ENCODE results near the gene ZNF622. TPM values are rescaled to one million over a fixed set of nuclear protein-coding genes. Genes with fewer than 3 reads are reported as not detected.
"Not testable (repeated sequence)": the region's sequence is repeated elsewhere in the genome, so short reads cannot be mapped to it uniquely, and the experiment has no call there.

The ZNF622 gene
- total RNA-seq, 2 experiments from 2014 or later: 28.6 to 29.2 TPM

- ChIA-PET CTCF (interaction anchor here (0.7 to 9.9 kb wide), 20 partner anchors 9 to 305 kb away, joined by 3 to 71 read pairs (median 4); partner anchors contain the start of gene ZNF622), POLR2A (interaction anchor here (1.9 kb wide), 1 partner anchor 9 kb away, joined by 9 read pairs; no protein-coding TSS in a partner anchor)
- Mint-ChIP-seq H3K4me1 (ENCODE audit: low read depth) (peaks cover 31% of the 10 kb centered on the region), H3K27me3 (ENCODE audit: low read depth) (no peaks in the 10 kb centered on the region), H3K36me3 (ENCODE audit: low read depth) (peaks cover 69% of the 10 kb centered on the region), H3K9me3 (ENCODE audit: insufficient read depth) (no peaks in the 10 kb centered on the region), H3K4me3 (no peak overlapping the region), H3K27ac (peak overlapping the region; percentile 51)
- ATAC-seq: no peak
- no peak for DNase-seq
Observed at GRCh38 chr5:16455668-16456067, 9.9 kb downstream of the ZNF622 start.

- Mint-ChIP-seq H3K27me3 (ENCODE audit: low read depth) (no peaks in the 10 kb centered on the region), H3K9me3 (ENCODE audit: insufficient read depth) (no peaks in the 10 kb centered on the region), H3K36me3 (ENCODE audit: low read depth) (peaks cover 72% of the 10 kb centered on the region), H3K4me1 (ENCODE audit: low read depth) (peaks cover 28% of the 10 kb centered on the region), H3K27ac (no peak overlapping the region), H3K4me3 (no peak overlapping the region)
- no peak for ATAC-seq
- POLR2A ChIA-PET: interaction anchor here (1.9 kb wide), 1 partner anchor 10 kb away, joined by 9 read pairs; no protein-coding TSS in a partner anchor
- DNase-seq: no peak
- CTCF ChIA-PET: interaction anchor here (0.7 to 9.9 kb wide), 9 partner anchors 10 to 305 kb away, joined by 3 to 71 read pairs (median 14); partner anchors contain the start of gene ZNF622
Observed at GRCh38 chr5:16454686-16455085, 10.9 kb downstream of the ZNF622 start.

- H3K4me3 Mint-ChIP-seq: no peak overlapping the region
- peaks cover 22% of the 10 kb centered on the region for H3K4me1 Mint-ChIP-seq (ENCODE audit: low read depth)
- no peak for ATAC-seq
- H3K9me3 Mint-ChIP-seq (ENCODE audit: insufficient read depth): no peaks in the 10 kb centered on the region
- DNase-seq: no peak
- ChIA-PET CTCF (interaction anchor here (9.9 kb wide), 1 partner anchor 294 kb away, joined by 71 read pairs; no protein-coding TSS in a partner anchor), POLR2A (no interaction called here)
- H3K27me3 Mint-ChIP-seq (ENCODE audit: low read depth): no peaks in the 10 kb centered on the region
- no peak overlapping the region for H3K27ac Mint-ChIP-seq
- H3K36me3 Mint-ChIP-seq (ENCODE audit: low read depth): peaks cover 74% of the 10 kb centered on the region
Observed at GRCh38 chr5:16453609-16454008, 12.0 kb downstream of the ZNF622 start.

GRCh38 chr5:16450163-16450562 lies 15.4 kb downstream of the ZNF622 start:
- H3K4me3 Mint-ChIP-seq: no peak overlapping the region
- H3K27ac Mint-ChIP-seq: no peak overlapping the region
- POLR2A ChIA-PET: no interaction called here

GRCh38 chr5:16446993-16447392 lies 18.6 kb downstream of the ZNF622 start:
- H3K4me3 Mint-ChIP-seq: no peak overlapping the region
- no peak for ATAC-seq
- no peaks in the 10 kb centered on the region for H3K9me3 Mint-ChIP-seq (ENCODE audit: insufficient read depth)
- no peaks in the 10 kb centered on the region for H3K27me3 Mint-ChIP-seq (ENCODE audit: low read depth)
- peaks cover 52% of the 10 kb centered on the region for H3K36me3 Mint-ChIP-seq (ENCODE audit: low read depth)
- H3K4me1 Mint-ChIP-seq (ENCODE audit: low read depth): no peaks in the 10 kb centered on the region
- no peak overlapping the region for H3K27ac Mint-ChIP-seq
- no peak for DNase-seq
- CTCF ChIA-PET: interaction anchor here (5.0 kb wide), 1 partner anchor 9 kb away, joined by 35 read pairs; no protein-coding TSS in a partner anchor
- POLR2A ChIA-PET: interaction anchor here (0.9 kb wide), 1 partner anchor 9 kb away, joined by 3 read pairs; no protein-coding TSS in a partner anchor

More at GRCh38 chr5:16450163-16450562, 15.4 kb downstream of the ZNF622 start:
- no peaks in the 10 kb centered on the region for H3K27me3 Mint-ChIP-seq (ENCODE audit: low read depth)
- H3K9me3 Mint-ChIP-seq (ENCODE audit: insufficient read depth): no peaks in the 10 kb centered on the region
- H3K36me3 Mint-ChIP-seq (ENCODE audit: low read depth): peaks cover 73% of the 10 kb centered on the region
- DNase-seq (no peak), ATAC-seq (no peak)
- CTCF ChIA-PET: no interaction called here
- peaks cover 6% of the 10 kb centered on the region for H3K4me1 Mint-ChIP-seq (ENCODE audit: low read depth)

- no peak for ATAC-seq
- ChIA-PET CTCF (no interaction called here), POLR2A (interaction anchor here (1.1 kb wide), 1 partner anchor 9 kb away, joined by 3 read pairs; no protein-coding TSS in a partner anchor)
- DNase-seq: no peak
- no peaks in the 10 kb centered on the region for H3K27me3 Mint-ChIP-seq (ENCODE audit: low read depth)
- H3K27ac Mint-ChIP-seq: no peak overlapping the region
- no peaks in the 10 kb centered on the region for H3K36me3 Mint-ChIP-seq (ENCODE audit: low read depth)
- H3K9me3 Mint-ChIP-seq (ENCODE audit: insufficient read depth): no peaks in the 10 kb centered on the region
- H3K4me3 Mint-ChIP-seq: no peak overlapping the region
- H3K4me1 Mint-ChIP-seq (ENCODE audit: low read depth): no peaks in the 10 kb centered on the region
Observed at GRCh38 chr5:16437977-16438376, 27.6 kb downstream of the ZNF622 start.

- H3K36me3 Mint-ChIP-seq (ENCODE audit: low read depth); H3K27me3 Mint-ChIP-seq (ENCODE audit: low read depth); H3K4me1 Mint-ChIP-seq (ENCODE audit: low read depth); POLR2A ChIA-PET; ATAC-seq; H3K27ac Mint-ChIP-seq; DNase-seq; CTCF ChIA-PET; H3K4me3 Mint-ChIP-seq; H3K9me3 Mint-ChIP-seq (ENCODE audit: insufficient read depth): not testable (repeated sequence)
Observed at GRCh38 chr5:16436065-16436682, 29.4 kb downstream of the ZNF622 start.

- Mint-ChIP-seq H3K4me1 (ENCODE audit: low read depth) (no peaks in the 10 kb centered on the region), H3K27me3 (ENCODE audit: low read depth) (peaks cover 3% of the 10 kb centered on the region), H3K9me3 (ENCODE audit: insufficient read depth) (no peaks in the 10 kb centered on the region), H3K4me3 (no peak overlapping the region), H3K27ac (no peak overlapping the region), H3K36me3 (ENCODE audit: low read depth) (no peaks in the 10 kb centered on the region)
- CTCF ChIA-PET: no interaction called here
- no peak for ATAC-seq
- POLR2A ChIA-PET: no interaction called here
- DNase-seq: no peak
Observed at GRCh38 chr5:16431490-16431889, 34.1 kb downstream of the ZNF622 start.

GRCh38 chr5:16430349-16431089 lies 35.1 kb downstream of the ZNF622 start:
- H3K4me3 Mint-ChIP-seq: no peak overlapping the region
- ChIA-PET POLR2A (no interaction called here), CTCF (no interaction called here)
- H3K9me3 Mint-ChIP-seq (ENCODE audit: insufficient read depth): no peaks in the 10 kb centered on the region
- DNase-seq: no peak
- no peak for ATAC-seq
- no peaks in the 10 kb centered on the region for H3K4me1 Mint-ChIP-seq (ENCODE audit: low read depth)
- H3K27me3 Mint-ChIP-seq (ENCODE audit: low read depth): peaks cover 3% of the 10 kb centered on the region
- no peaks in the 10 kb centered on the region for H3K36me3 Mint-ChIP-seq (ENCODE audit: low read depth)
- no peak overlapping the region for H3K27ac Mint-ChIP-seq

GRCh38 chr5:16428359-16428758 lies 37.2 kb downstream of the ZNF622 start:
- DNase-seq: no peak
- ChIA-PET CTCF (no interaction called here), POLR2A (no interaction called here)
- no peak overlapping the region for H3K4me3 Mint-ChIP-seq
- no peaks in the 10 kb centered on the region for H3K36me3 Mint-ChIP-seq (ENCODE audit: low read depth)
- peaks cover 3% of the 10 kb centered on the region for H3K27me3 Mint-ChIP-seq (ENCODE audit: low read depth)
- H3K9me3 Mint-ChIP-seq (ENCODE audit: insufficient read depth): no peaks in the 10 kb centered on the region
- no peaks in the 10 kb centered on the region for H3K4me1 Mint-ChIP-seq (ENCODE audit: low read depth)
- H3K27ac Mint-ChIP-seq: no peak overlapping the region
- ATAC-seq: no peak

GRCh38 chr5:16427587-16427986 lies 38.0 kb downstream of the ZNF622 start:
- no peak for DNase-seq
- no peak for ATAC-seq
- Mint-ChIP-seq H3K4me1 (ENCODE audit: low read depth) (no peaks in the 10 kb centered on the region), H3K36me3 (ENCODE audit: low read depth) (no peaks in the 10 kb centered on the region), H3K27me3 (ENCODE audit: low read depth) (peaks cover 3% of the 10 kb centered on the region), H3K9me3 (ENCODE audit: insufficient read depth) (no peaks in the 10 kb centered on the region), H3K4me3 (no peak overlapping the region), H3K27ac (no peak overlapping the region)
- ChIA-PET CTCF (no interaction called here), POLR2A (no interaction called here)

GRCh38 chr5:16418471-16418922 lies 47.1 kb downstream of the ZNF622 start:
- H3K27ac Mint-ChIP-seq: no peak overlapping the region
- DNase-seq (no peak), ATAC-seq (no peak)
- peaks cover 6% of the 10 kb centered on the region for H3K27me3 Mint-ChIP-seq (ENCODE audit: low read depth)
- POLR2A ChIA-PET: no interaction called here
- no peaks in the 10 kb centered on the region for H3K9me3 Mint-ChIP-seq (ENCODE audit: insufficient read depth)
- no peaks in the 10 kb centered on the region for H3K36me3 Mint-ChIP-seq (ENCODE audit: low read depth)
- CTCF ChIA-PET: interaction anchor here (1.0 kb wide), 1 partner anchor 258 kb away, joined by 3 read pairs; no protein-coding TSS in a partner anchor
- no peak overlapping the region for H3K4me3 Mint-ChIP-seq
- H3K4me1 Mint-ChIP-seq (ENCODE audit: low read depth): no peaks in the 10 kb centered on the region

All from activated CD8-positive, alpha-beta T cell treated with anti-CD3 and anti-CD28 coated beads, Interleukin-2, amount 10 ng/mL, durations not matched to agents 7 days and 5 days (primary cell).